ENCODE data around the gene FXYD6.

DNA sequence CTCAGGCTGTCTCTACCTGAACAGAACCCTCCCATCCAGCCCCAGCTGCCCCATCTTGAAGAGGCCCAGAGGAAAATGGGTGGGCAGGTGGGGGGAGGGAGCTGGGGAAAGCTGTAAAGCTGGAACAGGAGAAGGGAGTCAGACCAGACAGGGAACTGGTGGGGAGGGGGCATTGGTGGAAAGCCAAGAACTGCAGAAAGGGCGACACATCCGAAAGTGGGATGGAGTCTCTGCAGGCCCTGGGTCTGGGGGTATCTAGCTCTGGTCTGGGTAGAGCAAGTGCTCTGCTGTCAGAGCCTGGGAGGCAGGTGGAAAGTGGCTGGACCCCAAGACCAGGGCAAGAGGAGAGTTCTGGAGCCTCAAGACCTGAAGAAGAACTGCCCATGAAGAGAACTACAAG lies 45.0 kb upstream of the FXYD6 start:
- TF ChIP-seq POLR2A (IDR thresholded peaks at IDR 0.05; ENCODE audit: low read length) (no peak), GATA1 (IDR thresholded peaks at IDR 0.05; ENCODE audit: low read depth, low read length) (no peak)

Measured in erythroblast (primary cell).